ENCODE data around the gene PCK1. TPM values are rescaled to one million over a fixed set of nuclear protein-coding genes. Genes with fewer than 3 reads are reported as not detected.

The PCK1 gene
- total and polyA plus RNA-seq, 2 of the 13 experiments (the other 11 are each of a cell fraction or from before 2014, with no cell fraction given), result 6.5 to 12.6 TPM

- TF ChIP-seq ARHGAP35 (CRISPR knock-in tag; IDR thresholded peaks at IDR 0.05; ENCODE audit: borderline replicate concordance), result no peak
- no peak for TF ChIP-seq SMYD3 (CRISPR knock-in tag; IDR thresholded peaks at IDR 0.05)
- no peak for TF ChIP-seq RCOR2 (CRISPR knock-in tag; IDR thresholded peaks at IDR 0.05)
- no peak for TF ChIP-seq SUZ12 (IDR thresholded peaks at IDR 0.05; ENCODE audit: low read depth, low read length)
- TF ChIP-seq TGIF2 (CRISPR knock-in tag; IDR thresholded peaks at IDR 0.05), result no peak
- TF ChIP-seq ZNF253 (CRISPR knock-in tag; IDR thresholded peaks at IDR 0.05; ENCODE audit: borderline replicate concordance), result no peak
- TF ChIP-seq, protein P1, sequence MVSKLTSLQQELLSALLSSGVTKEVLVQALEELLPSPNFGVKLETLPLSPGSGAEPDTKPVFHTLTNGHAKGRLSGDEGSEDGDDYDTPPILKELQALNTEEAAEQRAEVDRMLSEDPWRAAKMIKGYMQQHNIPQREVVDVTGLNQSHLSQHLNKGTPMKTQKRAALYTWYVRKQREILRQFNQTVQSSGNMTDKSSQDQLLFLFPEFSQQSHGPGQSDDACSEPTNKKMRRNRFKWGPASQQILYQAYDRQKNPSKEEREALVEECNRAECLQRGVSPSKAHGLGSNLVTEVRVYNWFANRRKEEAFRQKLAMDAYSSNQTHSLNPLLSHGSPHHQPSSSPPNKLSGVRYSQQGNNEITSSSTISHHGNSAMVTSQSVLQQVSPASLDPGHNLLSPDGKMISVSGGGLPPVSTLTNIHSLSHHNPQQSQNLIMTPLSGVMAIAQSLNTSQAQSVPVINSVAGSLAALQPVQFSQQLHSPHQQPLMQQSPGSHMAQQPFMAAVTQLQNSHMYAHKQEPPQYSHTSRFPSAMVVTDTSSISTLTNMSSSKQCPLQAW (CRISPR knock-in tag; IDR thresholded peaks at IDR 0.05), result peak; percentile 82; the same call in 1 of the 2 replicates
- no peak for TF ChIP-seq ZNF678 (CRISPR knock-in tag; IDR thresholded peaks at IDR 0.05)
- peak; percentile 71 for TF ChIP-seq IRF2 (CRISPR knock-in tag; IDR thresholded peaks at IDR 0.05)
- peak; percentile 82 for TF ChIP-seq IRF9 (CRISPR knock-in tag; IDR thresholded peaks at IDR 0.05; ENCODE audit: borderline replicate concordance)
- TF ChIP-seq HMGXB3 (CRISPR knock-in tag; IDR thresholded peaks at IDR 0.05; ENCODE audit: borderline replicate concordance), result no peak
- TF ChIP-seq THAP9 (CRISPR knock-in tag; IDR thresholded peaks at IDR 0.05; ENCODE audit: borderline replicate concordance), result no peak
- no peak for TF ChIP-seq ZNF605 (CRISPR knock-in tag; IDR thresholded peaks at IDR 0.05)
- no peak for TF ChIP-seq ZNF138 (CRISPR knock-in tag; IDR thresholded peaks at IDR 0.05; ENCODE audit: low read depth)
- TF ChIP-seq ZSCAN12 (CRISPR knock-in tag; IDR thresholded peaks at IDR 0.05), result no peak
- TF ChIP-seq, protein P2, sequence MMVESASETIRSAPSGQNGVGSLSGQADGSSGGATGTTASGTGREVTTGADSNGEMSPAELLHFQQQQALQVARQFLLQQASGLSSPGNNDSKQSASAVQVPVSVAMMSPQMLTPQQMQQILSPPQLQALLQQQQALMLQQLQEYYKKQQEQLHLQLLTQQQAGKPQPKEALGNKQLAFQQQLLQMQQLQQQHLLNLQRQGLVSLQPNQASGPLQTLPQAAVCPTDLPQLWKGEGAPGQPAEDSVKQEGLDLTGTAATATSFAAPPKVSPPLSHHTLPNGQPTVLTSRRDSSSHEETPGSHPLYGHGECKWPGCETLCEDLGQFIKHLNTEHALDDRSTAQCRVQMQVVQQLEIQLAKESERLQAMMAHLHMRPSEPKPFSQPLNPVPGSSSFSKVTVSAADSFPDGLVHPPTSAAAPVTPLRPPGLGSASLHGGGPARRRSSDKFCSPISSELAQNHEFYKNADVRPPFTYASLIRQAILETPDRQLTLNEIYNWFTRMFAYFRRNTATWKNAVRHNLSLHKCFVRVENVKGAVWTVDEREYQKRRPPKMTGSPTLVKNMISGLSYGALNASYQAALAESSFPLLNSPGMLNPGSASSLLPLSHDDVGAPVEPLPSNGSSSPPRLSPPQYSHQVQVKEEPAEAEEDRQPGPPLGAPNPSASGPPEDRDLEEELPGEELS (CRISPR knock-in tag; IDR thresholded peaks at IDR 0.05), result peak; percentile 66
- TF ChIP-seq KDM2A (CRISPR knock-in tag; IDR thresholded peaks at IDR 0.05; ENCODE audit: borderline replicate concordance, low read depth), result no peak
- TF ChIP-seq NCOA2 (CRISPR knock-in tag; IDR thresholded peaks at IDR 0.05), result peak; percentile 47; the same call in 1 of the 2 replicates
These were observed 25.5 kb downstream of the PCK1 start (continued) for GRCh38 chr20:57586370-57586793.
